ENCODE results near the gene BHLHA15. TPM values are rescaled to one million over a fixed set of nuclear protein-coding genes. Genes with fewer than 3 reads are reported as not detected.

The BHLHA15 gene
- polyA plus RNA-seq, 1 donor (not counting 4 experiments of a cell fraction or from before 2014, with no cell fraction given), result not detected

DNA sequence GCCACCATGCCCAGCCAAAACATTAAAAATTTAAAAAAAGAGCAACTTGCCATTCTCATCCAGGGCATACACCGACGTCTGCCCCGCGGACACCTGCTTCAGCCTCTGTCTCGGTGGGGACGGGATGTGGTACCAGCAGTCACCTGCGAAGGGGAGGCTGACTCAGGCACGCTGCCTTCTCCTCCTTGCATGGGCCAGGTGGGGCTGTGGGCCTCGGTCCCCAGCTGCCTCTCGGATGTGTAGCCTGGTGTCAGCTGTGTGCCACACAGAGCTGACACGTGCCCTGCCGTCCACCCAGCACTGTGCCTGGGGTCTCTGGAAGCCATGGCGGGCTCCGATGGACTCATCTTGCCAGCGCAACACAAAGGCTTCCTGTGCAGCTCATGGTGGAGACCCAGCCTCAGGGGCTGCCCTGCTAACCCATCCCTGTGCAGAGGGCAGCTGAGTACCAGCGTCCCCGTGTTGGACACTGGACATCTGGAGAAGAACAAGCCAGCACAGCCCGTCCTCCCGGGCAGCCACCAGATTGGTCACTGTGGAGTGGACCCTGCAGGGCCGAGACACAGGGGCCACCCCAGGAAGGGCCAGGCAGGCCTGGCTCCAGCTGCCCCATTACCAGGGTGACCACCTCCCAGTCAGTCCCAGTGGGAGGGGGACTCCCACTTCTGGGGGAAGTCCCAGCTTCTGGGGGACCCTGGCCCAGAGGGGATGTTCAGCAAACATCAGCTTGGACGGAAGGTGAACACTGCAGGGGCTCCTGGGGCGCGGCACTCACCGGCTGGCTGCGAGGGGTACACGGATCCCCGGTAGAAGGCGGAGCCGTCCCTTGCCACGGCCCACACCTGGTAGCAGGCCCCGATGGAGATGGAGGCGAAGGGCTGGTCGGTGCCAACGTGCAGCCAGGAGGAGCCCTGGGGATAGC, 10.6 kb downstream of the BHLHA15 start:
- no peaks in the 10 kb centered on the region for H3K9me3 ChIP-seq (ENCODE audit: control insufficient read depth, low read depth, low read length)
- no peak overlapping the region for H3K4me3 ChIP-seq (ENCODE audit: control insufficient read depth in 2 of 3, extremely low read depth in 1 of 3, insufficient read depth in 2 of 3, low read depth in 1 of 3, low read length in 3 of 3)
- H4K20me1 ChIP-seq (ENCODE audit: control insufficient read depth, extremely low read depth, insufficient read depth, low read length), result no peaks in the 10 kb centered on the region
- DNase-seq (ENCODE audit: low read depth, low spot score) (no peak), FAIRE-seq (no peak)
- H3K27me3 ChIP-seq (ENCODE audit: control insufficient read depth, extremely low read depth, insufficient read depth, low read length), result no peaks in the 10 kb centered on the region
- H3K79me2 ChIP-seq (ENCODE audit: control insufficient read depth, insufficient read depth, low read length), result no peaks in the 10 kb centered on the region
- no peaks in the 10 kb centered on the region for H3K9me1 ChIP-seq (ENCODE audit: control insufficient read depth, extremely low read depth, insufficient read depth, low read length)
- no peak overlapping the region for H3K9ac ChIP-seq (ENCODE audit: control insufficient read depth, extremely low read depth, insufficient read depth, low read length)
- TF ChIP-seq, protein P1, sequence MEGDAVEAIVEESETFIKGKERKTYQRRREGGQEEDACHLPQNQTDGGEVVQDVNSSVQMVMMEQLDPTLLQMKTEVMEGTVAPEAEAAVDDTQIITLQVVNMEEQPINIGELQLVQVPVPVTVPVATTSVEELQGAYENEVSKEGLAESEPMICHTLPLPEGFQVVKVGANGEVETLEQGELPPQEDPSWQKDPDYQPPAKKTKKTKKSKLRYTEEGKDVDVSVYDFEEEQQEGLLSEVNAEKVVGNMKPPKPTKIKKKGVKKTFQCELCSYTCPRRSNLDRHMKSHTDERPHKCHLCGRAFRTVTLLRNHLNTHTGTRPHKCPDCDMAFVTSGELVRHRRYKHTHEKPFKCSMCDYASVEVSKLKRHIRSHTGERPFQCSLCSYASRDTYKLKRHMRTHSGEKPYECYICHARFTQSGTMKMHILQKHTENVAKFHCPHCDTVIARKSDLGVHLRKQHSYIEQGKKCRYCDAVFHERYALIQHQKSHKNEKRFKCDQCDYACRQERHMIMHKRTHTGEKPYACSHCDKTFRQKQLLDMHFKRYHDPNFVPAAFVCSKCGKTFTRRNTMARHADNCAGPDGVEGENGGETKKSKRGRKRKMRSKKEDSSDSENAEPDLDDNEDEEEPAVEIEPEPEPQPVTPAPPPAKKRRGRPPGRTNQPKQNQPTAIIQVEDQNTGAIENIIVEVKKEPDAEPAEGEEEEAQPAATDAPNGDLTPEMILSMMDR (optimal IDR thresholded peaks at IDR 0.05 in 1 of 3, IDR thresholded peaks at IDR 0.05 in 1 of 3, conservative IDR thresholded peaks at IDR 0.05 in 1 of 3; ENCODE audit: extremely low read depth in 1 of 3, insufficient read depth in 2 of 3, low read length in 3 of 3), result no peak
- TF ChIP-seq EZH2 (IDR thresholded peaks at IDR 0.05; ENCODE audit: low read length), result no peak
- no peak overlapping the region for H3K4me2 ChIP-seq (ENCODE audit: control insufficient read depth, extremely low read depth, insufficient read depth, low read depth, low read length)
- peaks cover 0 to 6% of the 10 kb centered on the region in 2 experiments for H3K36me3 ChIP-seq (ENCODE audit: control insufficient read depth in 2 of 2, extremely low read depth in 1 of 2, insufficient read depth in 2 of 2, low read length in 2 of 2)
- H3K27ac ChIP-seq (ENCODE audit: control insufficient read depth, insufficient read depth, low read length), result no peak overlapping the region
- dilution Hi-C loops (cut with MboI; ENCODE audit: extremely low pct_ligation_motif_present, low sequenced_read_pairs), result no loop called here
- H3K4me1 ChIP-seq (ENCODE audit: control insufficient read depth, extremely low read depth, insufficient read depth, low read length), result no peaks in the 10 kb centered on the region
- no peak overlapping the region for H2AFZ ChIP-seq (ENCODE audit: control insufficient read depth, low read length)

GRCh38 chr7:98222533-98223195, 11.4 kb downstream of the BHLHA15 start:
- Histone ChIP-seq H3K9ac (ENCODE audit: control insufficient read depth, extremely low read depth, insufficient read depth, low read length) (no peak overlapping the region), H3K4me1 (ENCODE audit: control insufficient read depth, extremely low read depth, insufficient read depth, low read length) (no peaks in the 10 kb centered on the region), H3K36me3 (ENCODE audit: control insufficient read depth in 2 of 2, extremely low read depth in 1 of 2, insufficient read depth in 2 of 2, low read length in 2 of 2) (peaks cover 0 to 3% of the 10 kb centered on the region in 2 experiments), H3K27ac (ENCODE audit: control insufficient read depth, insufficient read depth, low read length) (no peak overlapping the region), H3K27me3 (ENCODE audit: control insufficient read depth, extremely low read depth, insufficient read depth, low read length) (no peaks in the 10 kb centered on the region), H2AFZ (ENCODE audit: control insufficient read depth, low read length) (no peak overlapping the region), H3K9me1 (ENCODE audit: control insufficient read depth, extremely low read depth, insufficient read depth, low read length) (no peaks in the 10 kb centered on the region), H3K4me3 (ENCODE audit: control insufficient read depth in 2 of 3, extremely low read depth in 1 of 3, insufficient read depth in 2 of 3, low read depth in 1 of 3, low read length in 3 of 3) (no peak overlapping the region), H3K79me2 (ENCODE audit: control insufficient read depth, insufficient read depth, low read length) (no peaks in the 10 kb centered on the region), H4K20me1 (ENCODE audit: control insufficient read depth, extremely low read depth, insufficient read depth, low read length) (no peaks in the 10 kb centered on the region), H3K4me2 (ENCODE audit: control insufficient read depth, extremely low read depth, insufficient read depth, low read depth, low read length) (no peak overlapping the region), H3K9me3 (ENCODE audit: control insufficient read depth, low read depth, low read length) (no peaks in the 10 kb centered on the region)
- FAIRE-seq, result no peak
- DNase-seq (ENCODE audit: low read depth, low spot score), result no peak
- TF ChIP-seq, protein P1 (optimal IDR thresholded peaks at IDR 0.05 in 1 of 3, IDR thresholded peaks at IDR 0.05 in 1 of 3, conservative IDR thresholded peaks at IDR 0.05 in 1 of 3; ENCODE audit: extremely low read depth in 1 of 3, insufficient read depth in 2 of 3, low read length in 3 of 3), result no peak
- TF ChIP-seq EZH2 (IDR thresholded peaks at IDR 0.05; ENCODE audit: low read length), result no peak
- dilution Hi-C loops (cut with MboI; ENCODE audit: extremely low pct_ligation_motif_present, low sequenced_read_pairs), result no loop called here
